HCT116 (cell line): ENCODE measurements around the gene LRRC7. TPM values are rescaled to one million over a fixed set of nuclear protein-coding genes. Genes with fewer than 3 reads are reported as not detected.

ENCODE experiments used
- ATAC-seq: fragments of 200-7000 bp; cut with Tn5 transposase; 2 replicates; pipeline ENCODE4 v1.9.1; 2020; ENCODE audit warnings: mild to moderate bottlenecking, moderate library complexity
- BruUV-seq: library from RNA; stranded (reverse); fragments of 400-500 nt; replicated peaks from 2 replicates; lab custom pipeline; 2021; lab: Mats Ljungman, UMichigan
- CTCF ChIA-PET: fragments of 300-600 bp; sonication (Branson Sonifier 250); formaldehyde crosslinking; loops from one replicate; lab custom pipeline; 2021; ENCODE audit warnings: antibody characterized with exemption; lab: Charles Lee
- POLR2A ChIA-PET: fragments of 300-600, 350-600 bp; sonication (Branson Sonifier 250); formaldehyde crosslinking; loops from one replicate; lab custom pipeline; 2021; ENCODE audit warnings: antibody characterized with exemption; lab: Charles Lee
- RAD21 ChIA-PET, 2 experiments: fragments of 300-600 bp; sonication (Branson Sonifier 250); formaldehyde crosslinking; loops; one replicate each; lab custom pipeline; 2023; ENCODE audit warnings: low total read pairs in 2 of 2; ENCODE audit not compliant: uncharacterized antibody in 2 of 2, unreplicated experiment in 2 of 2, low non-redundant PET in 1 of 2; lab: Charles Lee
- DNase-seq: peaks from one replicate; pipeline ENCODE4 v3.0.0-alpha.2; 2010; ENCODE audit warnings: low read depth, low spot score
- H2AFZ ChIP-seq: fragments of 200-600 bp; shearing (Covaris generic), sonication (generic); 2 replicates; pipeline ENCODE4 v1.6.1; 2017; ENCODE audit warnings: low read depth, mixed run types, mixed read lengths, antibody characterized with exemption, low read length; ENCODE audit not compliant: poor library complexity, severe bottlenecking
- H3K27ac ChIP-seq: 2 replicates; pipeline ENCODE4 v1.5.1; 2012; ENCODE audit warnings: low read depth, low read length
- H3K27me3 ChIP-seq: fragments of 200-600 bp; sonication (generic); 2 replicates; pipeline ENCODE4 v1.6.1; 2016; ENCODE audit warnings: mixed run types, low read length, mixed read lengths; ENCODE audit not compliant: insufficient read depth
- H3K36me3 ChIP-seq, 2 experiments: fragments of 200-500 bp in 1 of 2; fragments of 200-600 bp in 1 of 2; sonication (Bioruptor generic) in 1 of 2; sonication (generic) in 1 of 2; 2 replicates each; pipeline versions ENCODE4 v1.5.1 to v1.6.1; 2014 to 2016; ENCODE audit warnings: low read length in 2 of 2, inconsistent platforms in 1 of 2, mixed read lengths in 1 of 2, mixed run types in 1 of 2; ENCODE audit not compliant: insufficient read depth in 2 of 2, control insufficient read depth in 1 of 2
- H3K4me1 ChIP-seq, 2 experiments: fragments of 200-600 bp in 1 of 2; sonication (generic) in 1 of 2; 2 replicates each; pipeline versions ENCODE4 v1.5.1 to v1.6.1; 2012 to 2017; ENCODE audit warnings: low read length in 2 of 2, inconsistent platforms in 1 of 2, mild to moderate bottlenecking in 1 of 2, mixed read lengths in 1 of 2, mixed run types in 1 of 2, moderate library complexity in 1 of 2; ENCODE audit not compliant: insufficient read depth in 2 of 2, control insufficient read depth in 1 of 2
- H3K4me2 ChIP-seq: fragments of 200-600 bp; sonication (generic); 2 replicates; pipeline ENCODE4 v1.6.1; 2017; ENCODE audit warnings: mixed run types, low read length, mixed read lengths
- H3K4me3 ChIP-seq, 2 experiments: fragments of 200-600 bp in 1 of 2; sonication (generic) in 1 of 2; replicated peaks in 1 of 2; 2 replicates each; pipeline ENCODE4 v1.5.1; 2011 to 2016; ENCODE audit warnings: low read length in 2 of 2, control low read depth in 1 of 2, low read depth in 1 of 2, mild to moderate bottlenecking in 1 of 2, mixed read lengths in 1 of 2, mixed run types in 1 of 2
- H3K79me2 ChIP-seq: fragments of 200-600 bp; sonication (generic); 2 replicates; pipeline ENCODE4 v1.6.1; 2017; ENCODE audit warnings: mild to moderate bottlenecking, mixed run types, low read length, moderate library complexity, mixed read lengths; ENCODE audit not compliant: insufficient read depth
- H3K9ac ChIP-seq: fragments of 200-600 bp; sonication (generic); 2 replicates; pipeline ENCODE4 v1.6.1; 2016; ENCODE audit warnings: low read length, mixed read lengths
- H3K9me2 ChIP-seq: fragments of 200-600 bp; sonication (generic), shearing (Covaris generic); 2 replicates; pipeline ENCODE4 v1.6.1; 2017; ENCODE audit warnings: mixed run types, mild to moderate bottlenecking, moderate library complexity; ENCODE audit not compliant: insufficient read depth
- H3K9me3 ChIP-seq, 2 experiments: fragments of 200-500 bp in 1 of 2; fragments of 200-600 bp in 1 of 2; sonication (Bioruptor generic) in 1 of 2; sonication (generic) in 1 of 2; 2 replicates each; pipeline ENCODE4 v1.6.1; 2014 to 2017; ENCODE audit warnings: low read length in 2 of 2, mixed read lengths in 2 of 2, inconsistent platforms in 1 of 2, low read depth in 1 of 2, mild to moderate bottlenecking in 1 of 2, mixed run types in 1 of 2, moderate library complexity in 1 of 2; ENCODE audit not compliant: control insufficient read depth in 1 of 2, insufficient read depth in 1 of 2
- H4K20me1 ChIP-seq: fragments of 200-600 bp; sonication (generic), shearing (Covaris generic); 2 replicates; pipeline ENCODE4 v1.6.1; 2017; ENCODE audit warnings: mixed run types, mild to moderate bottlenecking, moderate library complexity; ENCODE audit not compliant: insufficient read depth
- CTCF ChIP-seq, 3 experiments: fragments of 200-600 bp in 1 of 3; sonication (generic) in 1 of 3; IDR thresholded peaks in 2 of 3; conservative IDR thresholded peaks in 1 of 3; 2 replicates each; pipeline ENCODE4 v1.5.1; 2012 to 2017; ENCODE audit warnings: low read depth in 2 of 3, low read length in 2 of 3, antibody characterized with exemption in 1 of 3, borderline replicate concordance in 1 of 3, control low read depth in 1 of 3, mild to moderate bottlenecking in 1 of 3, mixed read lengths in 1 of 3, mixed run types in 1 of 3, moderate library complexity in 1 of 3; ENCODE audit not compliant: insufficient read depth in 1 of 3
- POLR2A ChIP-seq: IDR thresholded peaks from 2 replicates; pipeline ENCODE4 v1.7.0; 2011; ENCODE audit warnings: borderline replicate concordance; ENCODE audit not compliant: insufficient read depth, insufficient read length; ENCODE audit errors: extremely low read depth
- POLR2AphosphoS5 ChIP-seq: IDR thresholded peaks from 2 replicates; pipeline ENCODE4 v1.6.1; 2011; ENCODE audit warnings: mild to moderate bottlenecking, low read depth, low read length, moderate library complexity
- SIN3A ChIP-seq: IDR thresholded peaks from 2 replicates; pipeline ENCODE4 v1.6.1; 2012; ENCODE audit warnings: low read depth
- intact Hi-C: fragments of 100-400 bp; cut with micrococcal nuclease; formaldehyde crosslinking; loops from 2 replicates; pipeline ENCODE4 v1.10.0; 2022
- total RNA-seq: library from RNA; stranded (reverse); gene quantifications from one replicate; pipeline ENCODE4 v1.2.1, GENCODE V29; 2021; ENCODE audit not compliant: unreplicated experiment

LRRC7 gene
- total RNA-seq, 1 experiment from 2014 or later = not detected

GRCh38 chr1:69777971-69778370 lies 210.2 kb downstream of the LRRC7 start:
- ChIA-PET CTCF (no interaction called here), RAD21 (no interaction called here), POLR2A (no interaction called here)
- Histone ChIP-seq H3K4me1 (no peaks in the 10 kb centered on the region), H3K27me3 (peaks cover 36% of the 10 kb centered on the region), H4K20me1 (no peaks in the 10 kb centered on the region), H2AFZ (no peak overlapping the region), H3K9me2 (no peaks in the 10 kb centered on the region), H3K9ac (no peak overlapping the region), H3K27ac (no peak overlapping the region), H3K4me3 (no peak overlapping the region), H3K4me2 (no peak overlapping the region)
- intact Hi-C loops = no loop called here
- no peak for ATAC-seq
- no TSS peak for BruUV-seq
- TF ChIP-seq SIN3A = no peak
- TF ChIP-seq, all 23 proteins: peak for 0
- DNase-seq = no peak
- no peaks in the 10 kb centered on the region for H3K79me2 ChIP-seq
- H3K9me3 ChIP-seq = no peaks in the 10 kb centered on the region
- no peaks in the 10 kb centered on the region for H3K36me3 ChIP-seq

GRCh38 chr1:69787151-69787550 lies 219.4 kb downstream of the LRRC7 start:
- ChIA-PET RAD21 (no interaction called here), POLR2A (no interaction called here)

More at GRCh38 chr1:69787151-69787550, 219.4 kb downstream of the LRRC7 start:
- Histone ChIP-seq H3K9me3 (no peaks in the 10 kb centered on the region), H4K20me1 (no peaks in the 10 kb centered on the region), H3K4me2 (no peak overlapping the region), H3K9ac (no peak overlapping the region), H3K4me1 (no peaks in the 10 kb centered on the region), H3K79me2 (no peaks in the 10 kb centered on the region), H3K36me3 (no peaks in the 10 kb centered on the region), H3K9me2 (no peaks in the 10 kb centered on the region), H2AFZ (no peak overlapping the region), H3K4me3 (no peak overlapping the region), H3K27ac (no peak overlapping the region), H3K27me3 (peaks cover 20% of the 10 kb centered on the region)
- CTCF ChIA-PET = no interaction called here
- TF ChIP-seq SIN3A (no peak), POLR2A (no peak), POLR2AphosphoS5 (no peak), CTCF (IDR thresholded peaks at IDR 0.05 in 2 of 3, conservative IDR thresholded peaks at IDR 0.05 in 1 of 3; ENCODE audit: borderline replicate concordance in 1 of 3, insufficient read depth in 1 of 3, low read depth in 2 of 3, low read length in 2 of 3) (peak in 2 of 3 experiments; percentile 9 to 18; a peak in 1 of 6 replicates)
- DNase-seq = no peak
- BruUV-seq = no TSS peak
- no peak for ATAC-seq
- intact Hi-C loops = no loop called here
